OCI-LY7 (cell line): ENCODE results near the gene SCART1. TPM values are rescaled to one million over a fixed set of nuclear protein-coding genes. Genes with fewer than 3 reads are reported as not detected.
"Not testable (repeated sequence)": the region's sequence is repeated elsewhere in the genome, so short reads cannot be mapped to it uniquely, and the experiment has no call there.

Source experiments
- BruUV-seq: library from RNA; stranded (reverse); fragments of 400-500 nt; replicated peaks from 2 replicates; lab custom pipeline; 2021; lab: Mats Ljungman, UMichigan
- CTCF ChIA-PET: fragments of 300-600 bp; sonication (Branson Sonifier 250); formaldehyde crosslinking; loops from one replicate; lab custom pipeline; 2022; ENCODE audit warnings: antibody characterized with exemption; ENCODE audit not compliant: unreplicated experiment; lab: Charles Lee
- POLR2A ChIA-PET: fragments of 300-600 bp; sonication (Branson Sonifier 250); formaldehyde crosslinking; loops from one replicate; lab custom pipeline; 2022; ENCODE audit warnings: antibody characterized with exemption; lab: Charles Lee
- DNase-seq: peaks from one replicate; pipeline ENCODE4 v3.0.0-alpha.2; 2015; ENCODE audit warnings: low spot score
- H2AFZ ChIP-seq: fragments of 200-600 bp; sonication (generic), shearing (Covaris generic); 2 replicates; pipeline ENCODE4 v1.6.1; 2014; ENCODE audit warnings: mild to moderate bottlenecking, antibody characterized with exemption, low read length, moderate library complexity
- H3K27ac ChIP-seq: fragments of 200-600 bp; sonication (generic); 2 replicates; pipeline ENCODE4 v1.5.1; 2014; ENCODE audit warnings: mixed run types, low read depth, mild to moderate bottlenecking, moderate library complexity, low read length, inconsistent platforms; ENCODE audit not compliant: poor library complexity, severe bottlenecking
- H3K36me3 ChIP-seq: fragments of 200-600 bp; sonication (generic); 2 replicates; pipeline ENCODE4 v1.6.1; 2014; ENCODE audit warnings: mild to moderate bottlenecking, antibody characterized with exemption, low read length, moderate library complexity, mixed read lengths; ENCODE audit not compliant: insufficient read depth
- H3K4me1 ChIP-seq: fragments of 200-600 bp; sonication (generic); 2 replicates; pipeline ENCODE4 v1.5.1; 2014; ENCODE audit warnings: mild to moderate bottlenecking, low read length; ENCODE audit not compliant: insufficient read depth, poor library complexity, severe bottlenecking
- H3K4me2 ChIP-seq: fragments of 200-600 bp; sonication (generic); 2 replicates; pipeline ENCODE4 v1.6.1; 2014; ENCODE audit warnings: mild to moderate bottlenecking, low read length
- H3K4me3 ChIP-seq: fragments of 200-600 bp; sonication (generic); 2 replicates; pipeline ENCODE4 v1.5.1; 2014; ENCODE audit warnings: mild to moderate bottlenecking, low read depth, low read length; ENCODE audit not compliant: poor library complexity, severe bottlenecking
- H3K79me2 ChIP-seq: fragments of 200-600 bp; sonication (generic); 2 replicates; pipeline ENCODE4 v1.6.1; 2016; ENCODE audit warnings: low read depth, mild to moderate bottlenecking, low read length, moderate library complexity, mixed read lengths; ENCODE audit not compliant: insufficient read depth
- H3K9me2 ChIP-seq: fragments of 200-600 bp; sonication (generic); 2 replicates; pipeline ENCODE4 v1.6.1; 2016; ENCODE audit warnings: mild to moderate bottlenecking, low read length, mixed read lengths; ENCODE audit not compliant: insufficient read depth
- H3K9me3 ChIP-seq: fragments of 200-600 bp; sonication (generic); 2 replicates; pipeline ENCODE4 v1.6.1; 2014; ENCODE audit warnings: mild to moderate bottlenecking, mixed run types, low read length, mixed read lengths
- H4K20me1 ChIP-seq: fragments of 200-600 bp; sonication (generic); 2 replicates; pipeline ENCODE4 v1.6.1; 2014; ENCODE audit warnings: mild to moderate bottlenecking, antibody characterized with exemption, low read length, moderate library complexity, mixed read lengths; ENCODE audit not compliant: insufficient read depth
- CTCF ChIP-seq: fragments of 200-600 bp; sonication (generic); conservative IDR thresholded peaks from 2 replicates; pipeline ENCODE4 v1.5.1; 2014; ENCODE audit warnings: mild to moderate bottlenecking, antibody characterized with exemption, low read length, moderate library complexity, mixed read lengths
- EZH2phosphoT487 ChIP-seq: fragments of 200-600 bp; sonication (generic); IDR thresholded peaks from 2 replicates; pipeline ENCODE4 v1.6.1; 2018; ENCODE audit warnings: low read depth, borderline replicate concordance, mild to moderate bottlenecking, mixed run types, antibody characterized with exemption, low read length, moderate library complexity, mixed read lengths
- intact Hi-C: fragments of 100-400 bp; cut with micrococcal nuclease; formaldehyde crosslinking; loops from one replicate; pipeline ENCODE4 v1.10.0; 2022; ENCODE audit not compliant: unreplicated experiment
- total RNA-seq, 2 experiments: library from RNA; depleted of rRNA in 1 of 2; stranded (reverse); fragments of >200 nt in 1 of 2; shearing (Covaris generic) in 1 of 2; gene quantifications; 2 replicates each; pipeline ENCODE4 v1.2.3, GENCODE V29; 2014 to 2022

SCART1 gene
- total RNA-seq, 2 experiments from 2014 or later, result 10.0 to 10.9 TPM

- H3K9me2 ChIP-seq, result no peaks in the 10 kb centered on the region
- ChIA-PET CTCF (interaction anchor here (0.6 kb wide), 1 partner anchor 115 kb away, joined by 4 read pairs; no protein-coding TSS in a partner anchor), POLR2A (interaction anchor here (0.5 kb wide), 1 partner anchor 36 kb away, joined by 3 read pairs; no protein-coding TSS in a partner anchor)
- H3K4me3 ChIP-seq, result no peak overlapping the region
- H3K4me1 ChIP-seq, result no peaks in the 10 kb centered on the region
- H3K4me2 ChIP-seq, result no peak overlapping the region
- no peaks in the 10 kb centered on the region for H3K79me2 ChIP-seq
- DNase-seq, result no peak
- H4K20me1 ChIP-seq, result no peaks in the 10 kb centered on the region
- no peak overlapping the region for H2AFZ ChIP-seq
- H3K27ac ChIP-seq, result no peak overlapping the region
- intact Hi-C loops, result loop anchor here (2.0 kb wide), 1 partner anchor 169 kb away; no protein-coding TSS in a partner anchor
- H3K9me3 ChIP-seq, result no peaks in the 10 kb centered on the region
- no TSS peak for BruUV-seq
- no peaks in the 10 kb centered on the region for H3K36me3 ChIP-seq
- no peak for TF ChIP-seq EZH2phosphoT487
- no peak for TF ChIP-seq CTCF
These were observed 14.0 kb upstream of the SCART1 start for GRCh38 chr10:133439517-133440461.

GRCh38 chr10:133440633-133441285, 13.0 kb upstream of the SCART1 start:
- H3K9me2 ChIP-seq, result no peaks in the 10 kb centered on the region
- H3K4me1 ChIP-seq, result no peaks in the 10 kb centered on the region
- BruUV-seq, result no TSS peak
- no peaks in the 10 kb centered on the region for H4K20me1 ChIP-seq
- H3K27ac ChIP-seq, result no peak overlapping the region
- ChIA-PET CTCF (no interaction called here), POLR2A (interaction anchor here (0.5 kb wide), 1 partner anchor 35 kb away, joined by 3 read pairs; no protein-coding TSS in a partner anchor)
- no peaks in the 10 kb centered on the region for H3K9me3 ChIP-seq
- no peak overlapping the region for H3K4me2 ChIP-seq
- H3K4me3 ChIP-seq, result no peak overlapping the region
- no peak overlapping the region for H2AFZ ChIP-seq
- TF ChIP-seq CTCF, result no peak
- no peak for TF ChIP-seq EZH2phosphoT487
- H3K36me3 ChIP-seq, result no peaks in the 10 kb centered on the region
- no peaks in the 10 kb centered on the region for H3K79me2 ChIP-seq
- no peak for DNase-seq
- intact Hi-C loops, result no loop called here

- H2AFZ ChIP-seq, DNase-seq, H3K4me2 ChIP-seq, H3K36me3 ChIP-seq, H3K9me3 ChIP-seq, H4K20me1 ChIP-seq, H3K79me2 ChIP-seq, CTCF ChIA-PET, intact Hi-C loops, H3K27ac ChIP-seq, H3K9me2 ChIP-seq, H3K4me3 ChIP-seq, BruUV-seq, H3K4me1 ChIP-seq, POLR2A ChIA-PET: not testable (repeated sequence)
These were observed 12.4 kb upstream of the SCART1 start for GRCh38 chr10:133441356-133441755.
